ENCODE data around the gene CHCT1.

Gene CHCT1

GRCh38 chr17:60442271-60443173 lies 20.2 kb downstream of the CHCT1 start:
- no peak for DNase-seq (ENCODE audit: low spot score)

GRCh38 chr17:60443713-60444112 lies 21.4 kb downstream of the CHCT1 start:
- no peak for DNase-seq (ENCODE audit: low spot score)

- DNase-seq (ENCODE audit: low spot score): no peak
These were observed 22.9 kb downstream of the CHCT1 start for GRCh38 chr17:60445144-60445543.

GRCh38 chr17:60447375-60447774 lies 25.1 kb downstream of the CHCT1 start:
- no peak for DNase-seq (ENCODE audit: low spot score)

GRCh38 chr17:60451071-60451470 lies 28.8 kb downstream of the CHCT1 start:
- DNase-seq (ENCODE audit: low spot score): no peak

GRCh38 chr17:60451965-60452364 lies 29.7 kb downstream of the CHCT1 start:
- no peak for DNase-seq (ENCODE audit: low spot score)

GRCh38 chr17:60455378-60455777 lies 33.1 kb downstream of the CHCT1 start:
- DNase-seq (ENCODE audit: low spot score): no peak

GRCh38 chr17:60457148-60457547 lies 34.9 kb downstream of the CHCT1 start:
- DNase-seq (ENCODE audit: low spot score): no peak

GRCh38 chr17:60461584-60461983 lies 39.3 kb downstream of the CHCT1 start:
- DNase-seq (ENCODE audit: low spot score): no peak

GRCh38 chr17:60463157-60463835 lies 41.0 kb downstream of the CHCT1 start:
- no peak for DNase-seq (ENCODE audit: low spot score)

GRCh38 chr17:60464343-60464742 lies 42.1 kb downstream of the CHCT1 start:
- no peak for DNase-seq (ENCODE audit: low spot score)

- no peak for DNase-seq (ENCODE audit: low spot score)
These were observed 46.1 kb downstream of the CHCT1 start for GRCh38 chr17:60468371-60468770.

- DNase-seq (ENCODE audit: low spot score): no peak
These were observed 49.2 kb downstream of the CHCT1 start for GRCh38 chr17:60471451-60471850.

GRCh38 chr17:60472449-60472848 lies 50.2 kb downstream of the CHCT1 start:
- no peak for DNase-seq (ENCODE audit: low spot score)

- DNase-seq (ENCODE audit: low spot score): no peak
These were observed 51.5 kb downstream of the CHCT1 start for GRCh38 chr17:60473788-60474187.

All from left forelimb (tissue), 1 donor.